GM12878 (cell line): ENCODE measurements around the gene CDH7. TPM values are rescaled to one million over a fixed set of nuclear protein-coding genes. Genes with fewer than 3 reads are reported as not detected.

Source experiments
- ATAC-seq: fragments of 200-7000 bp; cut with Tn5 transposase; 3 replicates; pipeline ENCODE4 v1.9.1; 2020; ENCODE audit warnings: mild to moderate bottlenecking, moderate library complexity
- BruUV-seq: library from RNA; stranded (reverse); fragments of 400-500 nt; replicated peaks from 2 replicates; lab custom pipeline; 2021; lab: Mats Ljungman, UMichigan
- CTCF ChIA-PET: fragments of 300-600 bp; sonication (Branson Sonifier 250); formaldehyde crosslinking; extraction: SDS; loops from one replicate; lab custom pipeline; 2021; ENCODE audit warnings: inconsistent platforms; lab: Yijun Ruan, JAX
- POLR2A ChIA-PET: fragments of 350-600 bp; formaldehyde crosslinking; extraction: SDS; loops from one replicate; lab custom pipeline; 2021; ENCODE audit warnings: inconsistent platforms; lab: Charles Lee
- RAD21 ChIA-PET: fragments of 300-600 bp; sonication (Branson Sonifier 250); formaldehyde crosslinking; loops from one replicate; lab custom pipeline; 2023; ENCODE audit warnings: antibody characterized with exemption; ENCODE audit not compliant: unreplicated experiment; lab: Charles Lee
- SMC1A ChIA-PET: fragments of 300-600 bp; sonication (Branson Sonifier 250); formaldehyde crosslinking; loops from one replicate; lab custom pipeline; 2023; ENCODE audit not compliant: unreplicated experiment, uncharacterized antibody; lab: Charles Lee
- DNase-seq: peaks from one replicate; pipeline ENCODE4 v3.0.0-alpha.2; 2011; ENCODE audit warnings: low read depth, low spot score
- FAIRE-seq: peaks from 3 replicates; lab custom pipeline; 2011; peaks lifted over from hg19 to GRCh38; lab: Jason Lieb, UNC
- H2AFZ ChIP-seq: 2 replicates; pipeline ENCODE4 v1.6.0; 2011; ENCODE audit warnings: low read depth, low read length, control low read depth; ENCODE audit not compliant: control insufficient read depth
- H3K27ac ChIP-seq: 2 replicates; pipeline ENCODE4 v1.5.1; 2011; ENCODE audit warnings: control low read depth; ENCODE audit not compliant: control insufficient read depth, insufficient read depth
- H3K27me3 ChIP-seq, 2 experiments: replicated peaks in 1 of 2; 2 replicates each; pipeline versions ENCODE4 v1.6.0 to v1.6.1; 2011; ENCODE audit warnings: low read length in 1 of 2; ENCODE audit not compliant: control insufficient read depth in 2 of 2, insufficient read depth in 2 of 2
- H3K36me3 ChIP-seq, 2 experiments: 2 replicates each; pipeline ENCODE4 v1.5.1; 2011; ENCODE audit warnings: low read length in 1 of 2; ENCODE audit not compliant: control insufficient read depth in 2 of 2, insufficient read depth in 2 of 2
- H3K4me1 ChIP-seq: 2 replicates; pipeline ENCODE4 v1.6.1; 2011; ENCODE audit warnings: mild to moderate bottlenecking, low read length, moderate library complexity, mixed read lengths; ENCODE audit not compliant: control insufficient read depth, insufficient read depth
- H3K4me2 ChIP-seq: 2 replicates; pipeline ENCODE4 v1.6.0; 2011; ENCODE audit warnings: control low read depth; ENCODE audit not compliant: control insufficient read depth, insufficient read depth
- H3K4me3 ChIP-seq: fragments of 200-600 bp; sonication (generic); 2 replicates; pipeline ENCODE4 v1.5.1; 2016
- H3K79me2 ChIP-seq: 2 replicates; pipeline ENCODE4 v1.6.0; 2011; ENCODE audit warnings: low read length; ENCODE audit not compliant: control insufficient read depth, insufficient read depth
- H3K9ac ChIP-seq: 2 replicates; pipeline ENCODE4 v1.8.0; 2011; ENCODE audit warnings: low read length, control low read depth, mixed read lengths; ENCODE audit not compliant: control insufficient read depth, insufficient read depth
- H3K9me3 ChIP-seq: replicated peaks from 3 replicates; pipeline ENCODE4 v1.5.1; 2011; ENCODE audit warnings: mild to moderate bottlenecking, low read length; ENCODE audit not compliant: control insufficient read depth, insufficient read depth
- H4K20me1 ChIP-seq: 2 replicates; pipeline ENCODE4 v1.6.0; 2011; ENCODE audit not compliant: control insufficient read depth, insufficient read depth
- SUPT20H ChIP-seq: IDR thresholded peaks from 2 replicates; pipeline ENCODE4 v1.6.1; 2011; ENCODE audit warnings: low read depth, mild to moderate bottlenecking, low read length, moderate library complexity, borderline replicate concordance; ENCODE audit not compliant: control insufficient read depth
- ZBTB11 ChIP-seq: fragments of 450-650 bp; formaldehyde crosslinking; IDR thresholded peaks from 2 replicates; pipeline ENCODE4 v1.5.0; 2022; ENCODE audit warnings: mild to moderate bottlenecking, missing genetic modification characterization
- WGBS: methylation state at CpG from one replicate; pipeline ENCODE4 v1.1.6; 2016; ENCODE audit warnings: low lambda C conversion rate; ENCODE audit not compliant: insufficient replicate concordance, insufficient coverage; ENCODE audit errors: missing lambda C conversion rate; 5-methylcytosine and 5-hydroxymethylcytosine counted together
- in situ Hi-C: fragments of 300-500 bp; cut with MboI; formaldehyde crosslinking; loops from 9 replicates; pipeline ENCODE4 v1.14.3; 2018; ENCODE audit warnings: mixed read lengths
- intact Hi-C: fragments of 100-400 bp; cut with micrococcal nuclease; formaldehyde crosslinking; loops from one replicate; pipeline ENCODE4 v1.14.2; 2022; ENCODE audit not compliant: unreplicated experiment
- polyA plus RNA-seq, 11 experiments: library from polyadenylated mRNA; depleted of rRNA in 4 of 11; unstranded in 6 of 11; stranded (reverse) in 5 of 11; fragments of >200 nt; fragmentation: Nextera tagmentation in 4 of 11; fragmentation: Illumina TruSeq in 1 of 11; extraction: Ambion mirVana in 4 of 11; extraction: Trizol in 1 of 11; gene quantifications; 1 replicate in 1 of 11; 2 replicates in 10 of 11; pipeline versions ENCODE4 v1.2.1 to v1.2.3, GENCODE V29; 2011 to 2016; ENCODE audit warnings: inconsistent platforms in 2 of 11, missing spikeins in 2 of 11, low read depth in 1 of 11
- total RNA-seq, 4 experiments: library from RNA; depleted of rRNA in 3 of 4; stranded (reverse); fragments of >200 nt in 3 of 4; fragmentation: Illumina TruSeq in 1 of 4; extraction: Trizol in 1 of 4; gene quantifications; 2 replicates each; pipeline versions ENCODE4 v1.2.1 to v1.2.3, GENCODE V29; 2013 to 2021
- TF ChIP-seq, protein P1 (sequence below): fragments of 450-650 bp; conservative IDR thresholded peaks from 2 replicates; pipeline ENCODE4 v1.6.1; 2017; ENCODE audit warnings: mild to moderate bottlenecking, moderate library complexity

Gene CDH7
- total and polyA plus RNA-seq, 10 of the 15 experiments (the other 5 are each of a cell fraction or from before 2014, with no cell fraction given) = 0.03 TPM; not detected in 9

- Histone ChIP-seq H3K27me3 (no peaks in the 10 kb centered on the region), H3K4me3 (no peak overlapping the region), H3K9me3 (no peaks in the 10 kb centered on the region), H2AFZ (no peak overlapping the region)
- POLR2A ChIA-PET = no interaction called here
- in situ Hi-C loops = no loop called here
- 46% methylated on average over 2 of the region's 2 CpGs for WGBS
- no peak for FAIRE-seq
- ATAC-seq = no peak
- no TSS peak for BruUV-seq
- no peak for TF ChIP-seq SUPT20H
- TF ChIP-seq, protein P1, sequence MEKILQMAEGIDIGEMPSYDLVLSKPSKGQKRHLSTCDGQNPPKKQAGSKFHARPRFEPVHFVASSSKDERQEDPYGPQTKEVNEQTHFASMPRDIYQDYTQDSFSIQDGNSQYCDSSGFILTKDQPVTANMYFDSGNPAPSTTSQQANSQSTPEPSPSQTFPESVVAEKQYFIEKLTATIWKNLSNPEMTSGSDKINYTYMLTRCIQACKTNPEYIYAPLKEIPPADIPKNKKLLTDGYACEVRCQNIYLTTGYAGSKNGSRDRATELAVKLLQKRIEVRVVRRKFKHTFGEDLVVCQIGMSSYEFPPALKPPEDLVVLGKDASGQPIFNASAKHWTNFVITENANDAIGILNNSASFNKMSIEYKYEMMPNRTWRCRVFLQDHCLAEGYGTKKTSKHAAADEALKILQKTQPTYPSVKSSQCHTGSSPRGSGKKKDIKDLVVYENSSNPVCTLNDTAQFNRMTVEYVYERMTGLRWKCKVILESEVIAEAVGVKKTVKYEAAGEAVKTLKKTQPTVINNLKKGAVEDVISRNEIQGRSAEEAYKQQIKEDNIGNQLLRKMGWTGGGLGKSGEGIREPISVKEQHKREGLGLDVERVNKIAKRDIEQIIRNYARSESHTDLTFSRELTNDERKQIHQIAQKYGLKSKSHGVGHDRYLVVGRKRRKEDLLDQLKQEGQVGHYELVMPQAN = no peak
- no peak for TF ChIP-seq ZBTB11 (CRISPR knock-in tag)
- TF ChIP-seq, all 136 proteins: peak for 0
- Histone ChIP-seq H3K4me1 (no peaks in the 10 kb centered on the region), H3K4me2 (no peak overlapping the region), H3K79me2 (no peaks in the 10 kb centered on the region), H3K27ac (no peak overlapping the region), H3K36me3 (no peaks in the 10 kb centered on the region), H3K9ac (no peak overlapping the region), H4K20me1 (no peaks in the 10 kb centered on the region)
- DNase-seq = no peak
- ChIA-PET SMC1A (interaction anchor here (0.8 kb wide), 1 partner anchor 324 kb away, joined by 3 read pairs; no protein-coding TSS in a partner anchor), RAD21 (interaction anchor here (0.7 kb wide), 1 partner anchor 24 kb away, joined by 3 read pairs; no protein-coding TSS in a partner anchor), CTCF (no interaction called here)
- intact Hi-C loops = no loop called here
These were observed 16.6 kb downstream of the CDH7 start for GRCh38 chr18:65767406-65767805.
